Vagina (tissue), 2 donors: ENCODE results near the gene PGAP2. TPM values are rescaled to one million over a fixed set of nuclear protein-coding genes. Genes with fewer than 3 reads are reported as not detected.
"Not testable (repeated sequence)": the region's sequence is repeated elsewhere in the genome, so short reads cannot be mapped to it uniquely, and the experiment has no call there.

Experiments used
- DNase-seq, 2 donors: peaks; one replicate each; pipeline ENCODE4 v3.0.0-alpha.2; 2017; ENCODE audit errors: extremely low spot score in 2 of 2
- H3K27ac ChIP-seq: fragments of 200-600 bp; sonication (generic); one replicate; pipeline ENCODE4 v1.5.1; 2019
- H3K27me3 ChIP-seq: fragments of 200-600 bp; sonication (generic); one replicate; pipeline ENCODE4 v1.5.1; 2019
- H3K36me3 ChIP-seq, 2 donors: fragments of 200-600 bp; sonication (generic); one replicate each; pipeline ENCODE4 v1.5.1; 2017 to 2019
- H3K4me1 ChIP-seq: fragments of 200-600 bp; sonication (generic); one replicate; pipeline ENCODE4 v1.5.1; 2019
- H3K4me3 ChIP-seq, 2 donors: fragments of 200-600 bp; sonication (generic); 1 replicate in 1 of 2; 2 replicates in 1 of 2; pipeline ENCODE4 v1.5.1; 2016 to 2019
- H3K9me3 ChIP-seq: fragments of 200-600 bp; sonication (generic); one replicate; pipeline ENCODE4 v1.5.1; 2019
- CTCF ChIP-seq, 3 experiments: fragments of 450-650 bp in 2 of 3; fragments of 200-600 bp in 1 of 3; sonication (generic) in 1 of 3; IDR thresholded peaks; one replicate each; pipeline ENCODE4 v1.5.1; 2017 to 2019; ENCODE audit warnings: antibody characterized with exemption in 3 of 3, mild to moderate bottlenecking in 2 of 3, moderate library complexity in 2 of 3
- POLR2A ChIP-seq, 2 donors: fragments of 450-650 bp; IDR thresholded peaks; one replicate each; pipeline ENCODE4 v1.6.1; 2017; ENCODE audit warnings: antibody characterized with exemption in 2 of 2, mild to moderate bottlenecking in 2 of 2, moderate library complexity in 2 of 2
- POLR2AphosphoS5 ChIP-seq, 2 donors: sonication (generic); formaldehyde crosslinking; IDR thresholded peaks; one replicate each; pipeline ENCODE4 v1.9.0; 2017; ENCODE audit warnings: antibody characterized with exemption in 2 of 2, mild to moderate bottlenecking in 2 of 2, low read depth in 1 of 2; ENCODE audit not compliant: insufficient read depth in 1 of 2
- intact Hi-C: fragments of 100-400 bp; cut with DNase I; formaldehyde crosslinking; loops from one replicate; pipeline ENCODE4 v1.15.1; 2023
- total RNA-seq: library from RNA; depleted of rRNA; stranded (reverse); fragments of >200 nt; gene quantifications from one replicate; pipeline ENCODE4 v1.2.3, GENCODE V29; 2016

Gene PGAP2
- total RNA-seq: 19.6 TPM

GRCh38 chr11:3807909-3808860, at the start of gene PGAP2:
Gene PGAP2 (plus strand): TSS chr11:3808560. CDS start chr11:3811260, 2,700 bp downstream.
- intact Hi-C loops: no loop called here
- no peak for TF ChIP-seq POLR2A (IDR thresholded peaks at IDR 0.05)
- peak; percentile 18 to 60 (median 31) for TF ChIP-seq CTCF (IDR thresholded peaks at IDR 0.05)
- TF ChIP-seq POLR2AphosphoS5 (IDR thresholded peaks at IDR 0.05; ENCODE audit: insufficient read depth in 1 of 2, low read depth in 1 of 2): peak in 1 of 2 donors; percentile 16

DNA sequence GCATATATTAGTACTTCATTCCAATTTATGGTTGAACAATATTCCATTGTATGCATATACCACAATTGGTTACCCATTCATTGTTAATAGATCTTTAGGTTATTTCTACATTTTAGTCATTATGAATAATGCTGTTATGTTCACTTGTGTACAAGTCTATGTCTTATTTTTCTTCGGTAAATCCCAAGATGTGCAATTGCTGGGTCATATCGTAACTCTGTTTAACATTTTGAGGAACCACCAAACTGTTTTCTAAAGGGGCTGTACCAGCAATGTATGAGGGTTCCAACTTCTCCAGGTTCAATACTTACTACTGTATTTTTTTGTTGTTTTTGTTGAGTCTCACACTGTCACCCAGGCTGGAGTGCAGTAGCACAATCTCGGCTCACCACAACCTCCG, 44.1 kb upstream of the PGAP2 start:
- DNase-seq: no peak
- H3K27ac ChIP-seq: no peak overlapping the region
- H3K27me3 ChIP-seq: no peaks in the 10 kb centered on the region
- no peaks in the 10 kb centered on the region for H3K4me1 ChIP-seq
- intact Hi-C loops: no loop called here
- no peaks in the 10 kb centered on the region for H3K9me3 ChIP-seq
- H3K4me3 ChIP-seq: no peak overlapping the region
- peaks cover 3 to 84% of the 10 kb centered on the region in 2 donors for H3K36me3 ChIP-seq
- TF ChIP-seq POLR2A (IDR thresholded peaks at IDR 0.05) (no peak), POLR2AphosphoS5 (IDR thresholded peaks at IDR 0.05; ENCODE audit: insufficient read depth in 1 of 2, low read depth in 1 of 2) (no peak), CTCF (IDR thresholded peaks at IDR 0.05) (no peak)

More at GRCh38 chr11:3807909-3808860, at the start of gene PGAP2:
- H3K4me1 ChIP-seq: peaks cover 27% of the 10 kb centered on the region
- H3K9me3 ChIP-seq: no peaks in the 10 kb centered on the region
- H3K27me3 ChIP-seq: no peaks in the 10 kb centered on the region
- no peaks in the 10 kb centered on the region for H3K36me3 ChIP-seq
- no peak for DNase-seq
- H3K27ac ChIP-seq: peak within 1 kb of the TSS; percentile 77
- peak within 1 kb of the TSS; percentile 83 to 85 for H3K4me3 ChIP-seq

GRCh38 chr11:3766836-3767235, 41.5 kb upstream of the PGAP2 start:
- DNase-seq, H3K27ac ChIP-seq, H3K4me3 ChIP-seq, H3K4me1 ChIP-seq, H3K9me3 ChIP-seq, H3K27me3 ChIP-seq, intact Hi-C loops: not testable (repeated sequence)
- peaks cover 3 to 90% of the 10 kb centered on the region in 2 donors for H3K36me3 ChIP-seq

GRCh38 chr11:3767536-3767935, 40.8 kb upstream of the PGAP2 start:
- H3K4me3 ChIP-seq: no peak overlapping the region
- intact Hi-C loops: no loop called here
- peaks cover 3 to 91% of the 10 kb centered on the region in 2 donors for H3K36me3 ChIP-seq
- no peaks in the 10 kb centered on the region for H3K27me3 ChIP-seq
- TF ChIP-seq POLR2AphosphoS5 (IDR thresholded peaks at IDR 0.05; ENCODE audit: insufficient read depth in 1 of 2, low read depth in 1 of 2): no peak
- TF ChIP-seq POLR2A (IDR thresholded peaks at IDR 0.05): no peak
- no peak for TF ChIP-seq CTCF (IDR thresholded peaks at IDR 0.05)
- H3K4me1 ChIP-seq: no peaks in the 10 kb centered on the region
- DNase-seq: no peak
- no peak overlapping the region for H3K27ac ChIP-seq
- H3K9me3 ChIP-seq: no peaks in the 10 kb centered on the region

- intact Hi-C loops: no loop called here
- Histone ChIP-seq H3K9me3 (no peaks in the 10 kb centered on the region), H3K4me3 (no peak overlapping the region), H3K36me3 (peaks cover 0 to 79% of the 10 kb centered on the region in 2 donors), H3K4me1 (no peaks in the 10 kb centered on the region), H3K27me3 (no peaks in the 10 kb centered on the region), H3K27ac (no peak overlapping the region)
- TF ChIP-seq CTCF (IDR thresholded peaks at IDR 0.05) (no peak), POLR2AphosphoS5 (IDR thresholded peaks at IDR 0.05; ENCODE audit: insufficient read depth in 1 of 2, low read depth in 1 of 2) (no peak), POLR2A (IDR thresholded peaks at IDR 0.05) (no peak)
- DNase-seq: no peak
These were observed 35.2 kb upstream of the PGAP2 start for GRCh38 chr11:3773180-3773579.
